GM18498 (cell line): Measurements from ENCODE around the gene ANAPC13.

Experiments used
- ATAC-seq: cut with Tn5 transposase; IDR thresholded peaks from one replicate; pipeline ENCODE4 v1.9.1; 2021; ENCODE audit warnings: mild to moderate bottlenecking, moderate library complexity; ENCODE audit not compliant: unreplicated experiment

ANAPC13 gene

DNA sequence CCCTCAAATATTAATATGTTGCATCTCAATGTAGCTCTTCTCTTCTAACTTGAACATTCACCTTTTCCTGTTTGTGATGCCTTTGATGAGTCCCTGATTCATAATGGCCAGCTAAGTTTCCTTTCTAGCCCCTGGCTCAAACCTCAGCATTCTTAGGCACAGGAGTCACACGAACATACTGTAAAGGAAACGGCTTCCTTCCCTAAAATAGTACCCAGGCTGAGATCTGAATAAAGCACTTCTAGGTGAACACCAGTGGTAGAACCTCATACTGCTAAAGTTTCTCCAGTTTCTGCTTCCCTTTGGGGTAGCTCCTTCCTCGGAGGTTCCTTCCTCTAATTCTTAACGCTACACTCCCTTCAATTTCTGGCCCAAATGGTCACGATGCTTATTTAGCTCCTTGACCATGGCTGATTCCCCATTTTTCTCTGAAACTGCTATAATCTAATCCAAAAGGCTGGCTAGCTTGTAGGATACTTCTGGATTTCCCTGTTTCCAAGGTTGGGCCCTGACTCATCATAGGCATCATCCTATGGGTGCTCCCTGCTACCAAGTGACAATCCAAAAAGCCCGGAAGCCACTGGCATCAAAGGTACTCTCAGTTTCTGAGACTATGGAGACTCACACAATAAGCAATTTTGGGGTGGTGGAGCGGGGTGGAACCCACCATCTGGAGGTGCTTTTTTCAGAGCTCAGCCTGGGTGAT is 2.4 kb downstream of the ANAPC13 start:
- ATAC-seq, result no peak

- no peak for ATAC-seq
Measured at GRCh38 chr3:134482622-134483021, 3.2 kb downstream of the ANAPC13 start.

DNA sequence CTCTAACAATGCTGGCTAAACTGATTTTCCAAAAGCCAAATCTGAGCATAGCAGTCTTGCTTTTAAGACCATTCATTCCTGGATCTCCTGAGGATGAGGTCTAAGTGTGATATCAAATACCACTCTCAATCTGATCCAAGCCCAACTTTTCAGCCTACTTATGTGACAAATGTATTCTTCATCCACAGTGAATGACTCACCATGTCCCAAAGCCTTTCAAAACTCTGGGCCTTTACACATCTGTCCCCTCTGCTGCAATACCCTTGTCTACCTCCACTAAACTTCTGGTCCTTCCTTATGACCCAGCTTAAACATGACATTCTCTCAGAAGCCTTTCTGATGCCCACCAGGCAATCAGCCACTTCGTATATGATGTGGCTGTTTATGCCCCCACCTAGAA is 4.6 kb downstream of the ANAPC13 start:
- no peak for ATAC-seq

GRCh38 chr3:134480546-134480945 is 5.2 kb downstream of the ANAPC13 start:
- ATAC-seq, result no peak

- ATAC-seq, result no peak
Measured at GRCh38 chr3:134477938-134478337, 7.8 kb downstream of the ANAPC13 start.

DNA sequence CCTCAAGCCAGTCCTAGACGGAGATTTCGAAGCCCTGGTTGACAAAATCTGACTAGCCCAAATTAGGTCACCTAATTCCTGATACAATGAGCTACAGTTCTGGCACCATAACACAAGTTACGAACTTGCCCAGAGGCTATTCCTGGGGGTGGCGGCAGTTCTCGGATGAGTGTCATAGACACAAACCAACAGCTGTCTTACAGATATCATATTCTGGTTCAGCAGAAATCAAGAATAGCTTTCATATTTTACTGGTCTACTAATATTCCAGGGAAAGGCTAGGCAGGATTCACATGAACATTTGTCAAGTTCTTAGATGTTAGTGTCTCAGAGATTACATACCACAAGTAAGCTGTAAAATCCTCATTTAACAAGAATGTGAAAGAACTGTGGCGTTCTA is 8.8 kb downstream of the ANAPC13 start:
- no peak for ATAC-seq

DNA sequence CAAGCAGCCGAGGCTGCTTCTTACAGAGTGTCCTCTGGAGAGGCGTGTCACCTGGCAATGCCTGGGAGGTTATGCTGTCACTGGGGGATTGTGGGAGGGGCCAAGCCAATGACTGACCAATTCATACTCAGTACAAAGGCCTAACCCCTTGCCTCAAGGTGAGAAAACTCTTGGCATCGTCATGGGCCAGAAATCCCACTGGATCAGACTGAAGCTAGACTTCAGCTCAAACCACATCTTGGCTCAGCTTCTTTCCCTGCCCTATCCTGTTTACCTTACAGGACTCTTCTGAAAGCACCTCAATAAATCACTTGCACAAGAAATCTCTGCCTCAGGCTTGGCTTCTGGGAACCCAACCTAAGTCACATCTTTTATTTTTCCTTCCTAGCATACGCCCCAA is 9.5 kb downstream of the ANAPC13 start:
- no peak for ATAC-seq

DNA sequence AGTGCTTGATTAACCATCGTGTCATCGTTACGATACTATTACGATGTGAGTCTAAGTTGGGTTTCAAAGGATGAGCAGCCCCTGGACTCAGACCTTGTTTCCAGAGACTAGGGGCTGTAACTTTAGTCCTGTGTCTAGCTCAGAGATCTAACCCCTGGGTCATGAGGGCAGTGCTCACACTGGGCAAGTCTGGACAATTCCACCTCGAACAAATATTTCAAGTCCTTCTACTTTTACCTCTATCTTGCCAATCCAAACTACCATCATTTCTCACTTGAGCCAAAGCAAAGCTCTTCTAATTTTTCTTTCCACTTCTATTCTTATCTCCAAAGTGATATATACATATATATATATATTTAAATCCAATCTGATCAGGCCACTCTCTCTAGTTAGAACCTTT is 10.8 kb downstream of the ANAPC13 start:
- ATAC-seq, result no peak

GRCh38 chr3:134473868-134474546 is 11.8 kb downstream of the ANAPC13 start:
- ATAC-seq, result peak; percentile 53

- no peak for ATAC-seq
Measured at GRCh38 chr3:134472831-134473230, 13.0 kb downstream of the ANAPC13 start.

GRCh38 chr3:134471521-134472193 is 14.1 kb downstream of the ANAPC13 start:
- ATAC-seq, result no peak

DNA sequence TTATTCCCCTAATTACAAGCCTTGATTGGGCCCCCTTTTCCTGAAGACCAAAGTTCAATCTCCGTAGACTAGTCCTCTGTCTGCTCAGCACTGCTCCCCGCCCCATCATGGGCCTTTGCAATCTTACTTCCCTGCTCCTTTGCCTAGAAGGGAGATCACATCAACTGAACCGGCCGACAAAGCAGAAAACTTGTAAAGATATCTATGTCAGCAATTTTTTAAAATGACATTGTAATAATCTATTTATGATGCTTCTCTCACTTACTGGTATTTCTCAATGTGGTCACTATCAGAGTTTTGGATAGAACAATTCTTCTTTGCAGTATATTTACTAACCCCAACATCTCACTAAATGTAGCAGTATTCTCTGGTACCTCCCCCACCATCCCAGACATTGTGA is 17.3 kb downstream of the ANAPC13 start:
- ATAC-seq, result no peak

DNA sequence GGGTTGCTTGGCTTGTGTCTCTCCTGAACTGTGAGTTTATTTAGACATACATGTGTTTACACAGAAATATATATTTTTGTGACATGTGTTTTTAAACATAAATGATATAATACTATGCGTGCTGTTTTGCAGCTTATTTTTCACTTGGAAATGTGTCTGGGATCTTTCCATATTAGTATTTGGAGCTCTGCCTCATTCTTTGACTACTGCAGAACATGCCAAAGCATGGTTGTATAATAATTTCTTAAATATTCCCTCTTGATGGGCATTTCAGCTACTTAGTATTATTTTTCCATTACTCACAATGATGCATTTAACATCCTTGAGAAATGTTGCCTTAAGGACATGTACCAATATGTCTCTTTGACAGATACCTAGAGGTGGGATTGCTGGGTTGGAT is 19.5 kb downstream of the ANAPC13 start:
- ATAC-seq, result no peak

- no peak for ATAC-seq
Measured at GRCh38 chr3:134464689-134465365, 21.0 kb downstream of the ANAPC13 start.

- no peak for ATAC-seq
Measured at GRCh38 chr3:134464064-134464688, 21.6 kb downstream of the ANAPC13 start.

DNA sequence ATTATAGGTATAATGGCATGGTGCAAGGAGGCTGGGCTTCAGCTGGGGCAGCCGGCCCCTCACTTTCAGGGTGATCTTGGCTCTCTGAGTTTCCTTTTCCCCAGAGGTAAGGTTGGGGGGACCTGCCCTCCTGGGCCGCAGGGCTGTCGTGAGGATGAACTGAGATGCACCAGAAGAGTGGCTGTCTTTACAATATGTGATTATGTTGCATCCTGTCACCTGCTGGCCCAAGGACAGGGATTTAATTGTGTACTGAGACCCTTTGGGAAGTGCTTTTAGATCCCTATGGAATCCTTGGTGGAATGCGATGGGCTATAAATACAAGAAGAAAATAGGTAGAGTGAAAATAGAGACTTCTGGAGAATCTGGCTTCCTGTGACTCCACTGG is 22.1 kb downstream of the ANAPC13 start:
- no peak for ATAC-seq

DNA sequence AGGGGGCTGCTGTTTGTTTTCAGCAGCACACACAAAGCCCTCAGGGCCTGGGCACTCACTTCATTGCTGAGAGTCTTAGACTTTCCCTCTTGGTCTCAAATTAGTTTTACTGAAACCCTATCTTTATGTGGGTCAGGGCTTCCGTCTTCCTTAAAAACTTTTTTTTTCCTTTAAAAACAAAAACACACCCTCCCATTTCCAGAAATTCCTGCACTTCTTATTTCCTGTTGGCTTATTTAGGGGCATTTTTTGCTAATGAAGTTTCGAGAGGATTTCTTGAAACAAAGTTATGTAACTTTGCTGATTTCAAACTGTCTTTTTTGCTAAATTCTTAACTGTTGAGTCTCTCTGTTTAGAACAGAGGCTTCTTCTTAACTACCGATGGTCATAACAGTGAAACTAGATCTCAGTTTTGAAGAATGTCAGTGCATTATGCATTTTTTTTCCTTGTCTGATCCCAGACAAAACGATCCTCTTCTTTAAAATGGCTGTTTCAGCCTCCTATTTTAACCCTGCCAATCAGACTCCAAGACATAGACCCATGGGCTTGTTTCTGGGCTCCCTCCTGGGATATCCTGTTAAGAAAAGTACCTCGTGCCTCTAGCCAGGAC is 23.3 kb downstream of the ANAPC13 start:
- ATAC-seq, result no peak

DNA sequence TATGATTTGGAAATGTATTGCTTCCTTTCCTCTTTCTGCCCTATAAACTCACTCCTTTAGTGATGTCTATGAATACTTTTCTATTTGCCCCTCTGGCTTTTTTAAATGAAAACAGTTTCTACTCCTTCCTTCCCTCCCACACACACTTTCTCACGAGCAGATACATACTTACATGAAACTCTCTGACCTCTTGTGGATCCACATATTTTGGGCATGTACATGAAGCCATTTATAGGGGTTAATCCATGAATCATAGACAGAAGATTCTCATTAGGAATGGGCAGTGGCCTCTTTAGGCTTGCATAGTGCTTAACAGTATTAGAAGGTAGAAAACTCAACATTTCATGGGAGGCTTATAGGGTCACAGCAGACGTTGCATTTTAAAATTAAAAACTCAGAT is 24.8 kb downstream of the ANAPC13 start:
- no peak for ATAC-seq

GRCh38 chr3:134459562-134459961 is 26.2 kb downstream of the ANAPC13 start:
- ATAC-seq, result no peak

GRCh38 chr3:134458406-134458945 is 27.3 kb downstream of the ANAPC13 start:
- ATAC-seq, result no peak
